ENCODE measurements around the gene ZNF746. TPM values are rescaled to one million over a fixed set of nuclear protein-coding genes. Genes with fewer than 3 reads are reported as not detected.
A peak's percentile ranks its signal among the peaks of the same experiment; 100 is the strongest.

Gene ZNF746
- total RNA-seq, 1 experiment from 2014 or later, result 17.1 TPM

DNA sequence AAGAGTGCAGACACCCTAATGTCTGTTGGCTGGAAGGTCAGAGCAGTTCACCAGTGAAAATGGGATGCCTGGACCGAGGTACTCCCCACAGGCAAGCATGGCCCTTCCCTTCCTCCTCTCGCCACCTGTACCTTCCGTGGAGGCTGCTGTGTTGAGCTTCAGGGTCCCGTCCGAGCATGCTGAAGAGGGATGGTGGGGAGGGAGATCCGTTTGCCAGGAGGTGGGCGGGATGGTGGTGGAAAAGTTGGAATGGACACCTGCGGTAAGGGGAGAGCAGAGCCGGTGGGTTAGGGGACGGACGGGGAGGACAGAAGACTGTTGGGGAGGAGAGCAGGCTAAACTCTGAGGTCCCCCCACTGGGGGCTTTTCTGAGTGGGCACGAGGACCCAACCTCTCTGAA is 20.8 kb downstream of the ZNF746 start:
- no peak for ATAC-seq
- TF ChIP-seq ZBTB21 (CRISPR knock-in tag; IDR thresholded peaks at IDR 0.05; ENCODE audit: borderline replicate concordance) (no peak), OVOL2 (CRISPR knock-in tag; IDR thresholded peaks at IDR 0.05; ENCODE audit: borderline replicate concordance) (no peak), NFE2L1 (CRISPR knock-in tag; IDR thresholded peaks at IDR 0.05) (no peak), ZNF219 (CRISPR knock-in tag; IDR thresholded peaks at IDR 0.05; ENCODE audit: borderline replicate concordance) (no peak), RORB (CRISPR knock-in tag; IDR thresholded peaks at IDR 0.05) (no peak), ETV6 (CRISPR knock-in tag; IDR thresholded peaks at IDR 0.05) (no peak), ZNF263 (CRISPR knock-in tag; IDR thresholded peaks at IDR 0.05; ENCODE audit: low read depth) (no peak), JUN (CRISPR knock-in tag; IDR thresholded peaks at IDR 0.05) (no peak), TP53 (CRISPR knock-in tag; IDR thresholded peaks at IDR 0.05) (no peak)
- no peak for DNase-seq (ENCODE audit: low spot score)
- Mint-ChIP-seq H3K27me3 (ENCODE audit: low read depth) (peaks cover 4% of the 10 kb centered on the region; the same call in 1 of the 2 replicates), H3K9me3 (peaks cover 22% of the 10 kb centered on the region), H3K27ac (peak overlapping the region; percentile 32; the same call in 1 of the 2 replicates), H3K4me3 (no peak overlapping the region), H3K4me1 (peaks cover 12% of the 10 kb centered on the region), H3K36me3 (peaks cover 66% of the 10 kb centered on the region)
- ChIA-PET CTCF (interaction anchor here (0.7 to 1.5 kb wide), 2 partner anchors 8 to 15 kb away, joined by 3 read pairs; no protein-coding TSS in a partner anchor), POLR2A (no interaction called here)

DNA sequence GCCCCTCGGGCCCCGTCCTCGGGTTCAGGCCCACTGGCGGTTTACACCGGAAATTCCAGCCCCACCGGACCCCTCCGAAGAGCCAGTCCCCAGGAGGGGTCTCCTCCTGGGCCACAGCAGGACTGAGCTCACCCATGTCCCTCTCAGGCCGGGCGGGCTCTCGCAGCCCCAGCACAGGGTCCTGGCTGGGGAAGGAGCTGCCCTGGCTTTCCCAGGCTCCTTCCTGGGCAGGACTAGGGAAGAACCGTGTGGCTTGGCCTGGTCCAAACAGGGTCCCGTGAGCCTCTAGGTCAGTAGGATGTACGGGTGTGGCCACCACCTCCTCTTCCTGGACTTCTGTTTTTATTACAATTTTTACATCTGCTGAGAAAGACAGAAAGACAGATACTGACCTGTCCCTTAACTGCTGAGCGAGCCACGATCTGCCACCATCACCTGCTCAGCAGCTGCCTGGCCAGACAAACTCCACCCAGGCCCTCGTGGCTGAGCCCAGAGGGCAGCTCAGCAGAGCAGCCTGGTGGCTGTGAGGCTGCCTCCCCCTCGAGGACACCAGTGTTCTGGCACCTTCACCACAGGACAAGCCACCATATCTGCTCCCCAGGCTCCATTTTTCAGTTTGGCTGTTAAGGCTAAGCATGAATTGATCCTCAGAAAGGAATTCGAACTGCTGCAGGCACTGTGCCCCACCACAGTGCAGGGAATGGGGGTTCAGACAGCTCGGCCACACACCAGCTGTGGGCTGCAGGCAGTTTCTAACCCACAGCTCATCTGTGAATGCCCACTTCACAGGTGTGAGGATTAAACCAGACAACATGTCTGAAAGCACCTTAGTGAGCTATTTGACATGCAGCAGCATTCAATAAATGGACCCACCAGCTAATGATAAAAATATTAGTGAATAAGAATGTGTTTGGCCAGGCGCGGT is 22.2 kb downstream of the ZNF746 start:
- no peak for DNase-seq (ENCODE audit: low spot score)
- ChIA-PET POLR2A (interaction anchor here (1.9 kb wide), 1 partner anchor 15 kb away, joined by 7 read pairs; the partner anchor contains the start of gene ZNF777), CTCF (interaction anchor here (1.0 to 1.9 kb wide), 4 partner anchors 10 to 123 kb away, joined by 3 to 14 read pairs (median 4); partner anchors contain the start of gene ZNF777)
- no peak overlapping the region for H3K4me3 Mint-ChIP-seq
- H3K36me3 Mint-ChIP-seq, result peaks cover 69% of the 10 kb centered on the region
- ATAC-seq, result no peak
- no peak for TF ChIP-seq ELF4 (CRISPR knock-in tag; IDR thresholded peaks at IDR 0.05; ENCODE audit: low read depth)
- TF ChIP-seq TEAD4 (CRISPR knock-in tag; IDR thresholded peaks at IDR 0.05), result no peak
- no peak for TF ChIP-seq GABPB1 (CRISPR knock-in tag; IDR thresholded peaks at IDR 0.05)
- no peak for TF ChIP-seq ZNF121 (CRISPR knock-in tag; IDR thresholded peaks at IDR 0.05)
- TF ChIP-seq, protein P1, sequence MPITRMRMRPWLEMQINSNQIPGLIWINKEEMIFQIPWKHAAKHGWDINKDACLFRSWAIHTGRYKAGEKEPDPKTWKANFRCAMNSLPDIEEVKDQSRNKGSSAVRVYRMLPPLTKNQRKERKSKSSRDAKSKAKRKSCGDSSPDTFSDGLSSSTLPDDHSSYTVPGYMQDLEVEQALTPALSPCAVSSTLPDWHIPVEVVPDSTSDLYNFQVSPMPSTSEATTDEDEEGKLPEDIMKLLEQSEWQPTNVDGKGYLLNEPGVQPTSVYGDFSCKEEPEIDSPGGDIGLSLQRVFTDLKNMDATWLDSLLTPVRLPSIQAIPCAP (CRISPR knock-in tag; IDR thresholded peaks at IDR 0.05), result no peak
- TF ChIP-seq NR2C2 (CRISPR knock-in tag; IDR thresholded peaks at IDR 0.05), result no peak
- TF ChIP-seq, protein P2, sequence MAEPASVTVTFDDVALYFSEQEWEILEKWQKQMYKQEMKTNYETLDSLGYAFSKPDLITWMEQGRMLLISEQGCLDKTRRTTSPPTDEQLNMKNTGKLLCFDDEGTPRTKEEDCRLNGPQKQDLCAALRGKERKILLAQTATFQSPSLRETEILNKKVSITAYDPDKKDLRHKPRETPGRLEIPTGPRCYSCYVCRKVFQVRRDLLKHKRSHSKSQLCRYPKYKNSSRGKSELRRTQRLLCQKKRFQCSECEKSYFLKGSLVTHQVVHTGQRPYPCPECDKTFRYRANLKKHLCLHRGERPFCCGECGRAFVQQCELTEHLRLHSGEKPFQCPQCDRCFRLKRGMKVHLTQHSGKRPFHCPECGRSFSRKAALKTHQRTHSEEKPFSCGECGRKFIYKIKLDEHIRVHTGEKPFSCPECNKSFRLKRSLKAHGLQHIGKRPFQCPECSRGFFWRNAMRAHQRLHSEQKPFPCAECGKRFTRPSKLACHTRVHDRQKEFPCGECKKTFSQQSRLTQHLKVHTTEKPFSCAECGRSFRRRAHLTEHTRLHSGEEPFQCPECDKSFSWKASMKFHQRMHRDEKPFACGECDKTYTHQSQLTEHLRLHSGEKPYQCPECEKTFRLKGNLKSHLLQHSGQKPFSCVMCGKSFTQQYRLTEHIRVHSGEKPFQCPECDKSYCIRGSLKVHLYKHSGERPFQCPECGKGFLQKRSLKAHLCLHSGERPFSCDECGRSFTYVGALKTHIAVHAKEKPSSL (CRISPR knock-in tag; conservative IDR thresholded peaks at IDR 0.05), result no peak
- TF ChIP-seq, protein P3, sequence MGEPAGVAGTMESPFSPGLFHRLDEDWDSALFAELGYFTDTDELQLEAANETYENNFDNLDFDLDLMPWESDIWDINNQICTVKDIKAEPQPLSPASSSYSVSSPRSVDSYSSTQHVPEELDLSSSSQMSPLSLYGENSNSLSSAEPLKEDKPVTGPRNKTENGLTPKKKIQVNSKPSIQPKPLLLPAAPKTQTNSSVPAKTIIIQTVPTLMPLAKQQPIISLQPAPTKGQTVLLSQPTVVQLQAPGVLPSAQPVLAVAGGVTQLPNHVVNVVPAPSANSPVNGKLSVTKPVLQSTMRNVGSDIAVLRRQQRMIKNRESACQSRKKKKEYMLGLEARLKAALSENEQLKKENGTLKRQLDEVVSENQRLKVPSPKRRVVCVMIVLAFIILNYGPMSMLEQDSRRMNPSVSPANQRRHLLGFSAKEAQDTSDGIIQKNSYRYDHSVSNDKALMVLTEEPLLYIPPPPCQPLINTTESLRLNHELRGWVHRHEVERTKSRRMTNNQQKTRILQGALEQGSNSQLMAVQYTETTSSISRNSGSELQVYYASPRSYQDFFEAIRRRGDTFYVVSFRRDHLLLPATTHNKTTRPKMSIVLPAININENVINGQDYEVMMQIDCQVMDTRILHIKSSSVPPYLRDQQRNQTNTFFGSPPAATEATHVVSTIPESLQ (CRISPR knock-in tag; IDR thresholded peaks at IDR 0.05), result no peak
- TF ChIP-seq, protein P4, sequence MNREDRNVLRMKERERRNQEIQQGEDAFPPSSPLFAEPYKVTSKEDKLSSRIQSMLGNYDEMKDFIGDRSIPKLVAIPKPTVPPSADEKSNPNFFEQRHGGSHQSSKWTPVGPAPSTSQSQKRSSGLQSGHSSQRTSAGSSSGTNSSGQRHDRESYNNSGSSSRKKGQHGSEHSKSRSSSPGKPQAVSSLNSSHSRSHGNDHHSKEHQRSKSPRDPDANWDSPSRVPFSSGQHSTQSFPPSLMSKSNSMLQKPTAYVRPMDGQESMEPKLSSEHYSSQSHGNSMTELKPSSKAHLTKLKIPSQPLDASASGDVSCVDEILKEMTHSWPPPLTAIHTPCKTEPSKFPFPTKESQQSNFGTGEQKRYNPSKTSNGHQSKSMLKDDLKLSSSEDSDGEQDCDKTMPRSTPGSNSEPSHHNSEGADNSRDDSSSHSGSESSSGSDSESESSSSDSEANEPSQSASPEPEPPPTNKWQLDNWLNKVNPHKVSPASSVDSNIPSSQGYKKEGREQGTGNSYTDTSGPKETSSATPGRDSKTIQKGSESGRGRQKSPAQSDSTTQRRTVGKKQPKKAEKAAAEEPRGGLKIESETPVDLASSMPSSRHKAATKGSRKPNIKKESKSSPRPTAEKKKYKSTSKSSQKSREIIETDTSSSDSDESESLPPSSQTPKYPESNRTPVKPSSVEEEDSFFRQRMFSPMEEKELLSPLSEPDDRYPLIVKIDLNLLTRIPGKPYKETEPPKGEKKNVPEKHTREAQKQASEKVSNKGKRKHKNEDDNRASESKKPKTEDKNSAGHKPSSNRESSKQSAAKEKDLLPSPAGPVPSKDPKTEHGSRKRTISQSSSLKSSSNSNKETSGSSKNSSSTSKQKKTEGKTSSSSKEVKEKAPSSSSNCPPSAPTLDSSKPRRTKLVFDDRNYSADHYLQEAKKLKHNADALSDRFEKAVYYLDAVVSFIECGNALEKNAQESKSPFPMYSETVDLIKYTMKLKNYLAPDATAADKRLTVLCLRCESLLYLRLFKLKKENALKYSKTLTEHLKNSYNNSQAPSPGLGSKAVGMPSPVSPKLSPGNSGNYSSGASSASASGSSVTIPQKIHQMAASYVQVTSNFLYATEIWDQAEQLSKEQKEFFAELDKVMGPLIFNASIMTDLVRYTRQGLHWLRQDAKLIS (CRISPR knock-in tag; IDR thresholded peaks at IDR 0.05; ENCODE audit: borderline replicate concordance), result no peak
- no peak for TF ChIP-seq RELA (CRISPR knock-in tag; IDR thresholded peaks at IDR 0.05; ENCODE audit: borderline replicate concordance)
- no peak for TF ChIP-seq FOXJ3 (CRISPR knock-in tag; IDR thresholded peaks at IDR 0.05; ENCODE audit: borderline replicate concordance)
- TF ChIP-seq NFE2L1 (CRISPR knock-in tag; IDR thresholded peaks at IDR 0.05), result no peak
- peaks cover 34% of the 10 kb centered on the region for H3K9me3 Mint-ChIP-seq
- no peak overlapping the region for H3K27ac Mint-ChIP-seq
- peaks cover 12% of the 10 kb centered on the region for H3K4me1 Mint-ChIP-seq
- H3K27me3 Mint-ChIP-seq (ENCODE audit: low read depth), result peaks cover 6% of the 10 kb centered on the region; the same call in 1 of the 2 replicates
